Ovary (tissue), 9 donors: ENCODE results near the gene TBCD. TPM values are rescaled to one million over a fixed set of nuclear protein-coding genes. Genes with fewer than 3 reads are reported as not detected.
"Not testable (repeated sequence)": the region's sequence is repeated elsewhere in the genome, so short reads cannot be mapped to it uniquely, and the experiment has no call there.

Experiments
- DNase-seq, 5 donors: peaks; one replicate each; pipeline ENCODE4 v3.0.0-alpha.2; 2019 to 2020
- H3K27ac ChIP-seq, 2 donors: fragments of 200-600 bp; one replicate each; pipeline versions ENCODE4 v1.5.1 to v1.8.0; 2019 to 2022
- H3K27me3 ChIP-seq: fragments of 200-600 bp; one replicate; pipeline ENCODE4 v1.8.0; 2022
- H3K36me3 ChIP-seq: fragments of 200-600 bp; sonication (generic); one replicate; pipeline ENCODE4 v1.5.1; 2019
- H3K4me1 ChIP-seq: one replicate; pipeline ENCODE4 v1.8.1; 2013; ENCODE audit warnings: mild to moderate bottlenecking, moderate library complexity; ENCODE audit not compliant: insufficient read depth
- H3K4me3 ChIP-seq: fragments of 200-600 bp; sonication (generic); one replicate; pipeline ENCODE4 v1.5.1; 2017
- H3K9me3 ChIP-seq, 2 donors: fragments of 200-600 bp in 1 of 2; sonication (generic) in 1 of 2; one replicate each; pipeline versions ENCODE4 v1.5.1 to v1.8.1; 2013 to 2019; ENCODE audit warnings: mild to moderate bottlenecking in 1 of 2, moderate library complexity in 1 of 2
- EP300 ChIP-seq: sonication (generic); formaldehyde crosslinking; IDR thresholded peaks from one replicate; pipeline ENCODE4 v1.6.1; 2017; ENCODE audit warnings: antibody characterized with exemption
- POLR2A ChIP-seq: fragments of 450-650 bp; IDR thresholded peaks from one replicate; pipeline ENCODE4 v1.6.1; 2017; ENCODE audit warnings: antibody characterized with exemption, mild to moderate bottlenecking, moderate library complexity
- WGBS, 3 donors: extraction: QIAGEN DNeasy Blood & Tissue Kit in 1 of 3; methylation state at CpG; one replicate each; pipeline versions ENCODE4 v1.1.5 to v1.1.7; 2013 to 2017; 5-methylcytosine and 5-hydroxymethylcytosine counted together
- intact Hi-C, 4 donors: fragments of 100-400 bp; cut with DNase I; formaldehyde crosslinking; loops; one replicate each; pipeline versions ENCODE4 v1.11.0 to v1.15.1; 2022 to 2023
- polyA plus RNA-seq, 2 donors: library from polyadenylated mRNA; stranded (reverse); fragments of 200-250 nt in 1 of 2; fragments of 350-450 nt in 1 of 2; fragmentation: Illumina TruSeq in 1 of 2; extraction: RNeasy Lipid Tissue Mini Kit (QIAGEN cat#74804) in 1 of 2; gene quantifications; one replicate each; pipeline ENCODE4 v1.2.3, GENCODE V29; 2013 to 2014
- total RNA-seq, 7 donors: library from RNA; depleted of rRNA in 2 of 7; stranded (reverse); fragments of >200 nt in 2 of 7; fragmentation: NEBNext Ultra II Directional in 3 of 7; extraction: Animal tissue kit (Norgen Biotek cat#: 25700) in 3 of 7; gene quantifications; one replicate each; pipeline versions ENCODE4 v1.1.0 to v1.2.4, GENCODE V29; 2016 to 2023
- TF ChIP-seq, protein P1 (sequence below), 3 donors: fragments of 450-650 bp in 2 of 3; fragments of 200-600 bp in 1 of 3; IDR thresholded peaks; one replicate each; pipeline versions ENCODE4 v1.5.1 to v1.8.0; 2016 to 2022; ENCODE audit warnings: antibody characterized with exemption in 3 of 3, mild to moderate bottlenecking in 1 of 3
- donor health status: DM: no; HTN: no; CAD: no; lungs with moderate emphysema.
- donor health status: DM: no; HTN: no; CAD: no.
- donor health status: Bipolar disorder and iron deficiency.
- donor health status: DM: yes; HTN: yes; CAD: no.
- donor health status: DM: no; HTN: no; CAD: no.
- donor health status: DM: yes; HTN: yes; CAD: no.

TBCD gene
- total and polyA plus RNA-seq, 9 donors, result 29.2 to 88.3 (median 59.2) TPM

DNA sequence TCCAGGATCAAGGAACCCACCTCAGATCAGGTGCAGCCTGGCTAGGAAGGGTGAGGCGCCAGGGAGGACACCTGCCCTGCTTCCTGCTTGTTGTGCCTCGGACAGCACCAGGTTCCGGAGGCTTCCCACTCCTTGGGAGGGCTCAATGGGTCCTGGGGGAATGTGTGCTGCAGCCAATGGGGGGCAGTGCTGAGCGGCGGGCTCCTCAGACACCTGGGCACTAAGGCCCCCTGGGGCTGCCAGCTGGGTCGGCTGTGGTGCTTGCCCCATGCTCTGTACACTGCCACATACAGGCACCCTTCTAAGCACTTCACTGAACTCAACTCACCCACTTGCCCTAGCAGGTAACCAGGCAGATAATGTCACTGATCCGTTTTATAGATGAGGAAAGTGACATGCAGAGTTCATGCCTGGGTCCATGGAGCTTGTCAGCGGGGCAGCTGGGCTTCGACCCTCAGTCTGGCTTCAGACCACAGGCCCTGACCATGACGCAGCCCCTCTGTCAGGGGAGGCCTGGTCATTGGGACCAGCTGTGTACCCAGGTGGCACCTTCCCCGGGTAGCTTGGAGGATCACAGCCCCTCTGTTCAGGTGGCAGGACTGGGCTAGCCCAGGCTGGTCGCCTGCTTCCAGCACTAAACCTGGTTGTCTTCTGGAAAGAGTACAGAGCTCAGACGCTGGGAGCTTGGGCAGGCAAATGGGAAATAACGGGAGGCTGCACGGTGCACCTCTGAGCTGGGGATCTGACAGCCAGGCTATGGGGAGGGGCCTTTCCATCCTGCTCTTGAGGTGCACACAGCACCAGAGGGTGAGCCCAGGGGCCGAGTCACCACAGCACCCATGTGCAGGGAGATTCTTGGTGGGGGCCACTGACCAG is 8.3 kb upstream of the TBCD start:
- Histone ChIP-seq H3K36me3 (no peaks in the 10 kb centered on the region), H3K27ac (no peak overlapping the region), H3K9me3 (peaks cover 0 to 8% of the 10 kb centered on the region in 2 donors), H3K4me3 (no peak overlapping the region), H3K27me3 (no peaks in the 10 kb centered on the region), H3K4me1 (no peaks in the 10 kb centered on the region)
- DNase-seq, result no peak
- 90 to 93% (median 92%) methylated on average over 16 of the region's 16 CpGs for WGBS, 3 donors
- TF ChIP-seq EP300 (no peak), POLR2A (no peak)
- TF ChIP-seq, protein P1, sequence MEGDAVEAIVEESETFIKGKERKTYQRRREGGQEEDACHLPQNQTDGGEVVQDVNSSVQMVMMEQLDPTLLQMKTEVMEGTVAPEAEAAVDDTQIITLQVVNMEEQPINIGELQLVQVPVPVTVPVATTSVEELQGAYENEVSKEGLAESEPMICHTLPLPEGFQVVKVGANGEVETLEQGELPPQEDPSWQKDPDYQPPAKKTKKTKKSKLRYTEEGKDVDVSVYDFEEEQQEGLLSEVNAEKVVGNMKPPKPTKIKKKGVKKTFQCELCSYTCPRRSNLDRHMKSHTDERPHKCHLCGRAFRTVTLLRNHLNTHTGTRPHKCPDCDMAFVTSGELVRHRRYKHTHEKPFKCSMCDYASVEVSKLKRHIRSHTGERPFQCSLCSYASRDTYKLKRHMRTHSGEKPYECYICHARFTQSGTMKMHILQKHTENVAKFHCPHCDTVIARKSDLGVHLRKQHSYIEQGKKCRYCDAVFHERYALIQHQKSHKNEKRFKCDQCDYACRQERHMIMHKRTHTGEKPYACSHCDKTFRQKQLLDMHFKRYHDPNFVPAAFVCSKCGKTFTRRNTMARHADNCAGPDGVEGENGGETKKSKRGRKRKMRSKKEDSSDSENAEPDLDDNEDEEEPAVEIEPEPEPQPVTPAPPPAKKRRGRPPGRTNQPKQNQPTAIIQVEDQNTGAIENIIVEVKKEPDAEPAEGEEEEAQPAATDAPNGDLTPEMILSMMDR (IDR thresholded peaks at IDR 0.05), result no peak
- intact Hi-C loops, result no loop called here

DNA sequence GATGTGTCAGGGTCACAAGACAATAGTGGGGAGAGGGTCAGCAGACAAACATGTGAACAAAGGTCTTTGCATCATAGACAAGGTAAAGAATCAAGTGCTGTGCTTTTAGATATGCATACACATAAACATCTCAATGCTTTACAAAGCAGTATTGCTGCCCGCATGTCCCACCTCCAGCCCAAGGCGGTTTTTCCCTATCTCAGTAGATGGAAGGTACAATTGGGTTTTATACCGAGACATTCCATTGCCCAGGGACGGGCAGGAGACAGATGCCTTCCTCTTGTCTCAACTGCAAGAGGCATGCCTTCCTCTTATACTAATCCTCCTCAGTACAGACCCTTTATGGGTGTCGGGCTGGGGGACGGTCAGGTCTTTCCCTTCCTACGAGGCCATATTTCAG is 7.1 kb upstream of the TBCD start:
- H3K27ac ChIP-seq, H3K27me3 ChIP-seq, H3K36me3 ChIP-seq, H3K4me3 ChIP-seq, H3K9me3 ChIP-seq, intact Hi-C loops, DNase-seq, H3K4me1 ChIP-seq: not testable (repeated sequence)
- WGBS, 3 donors, result 66 to 83% (median 78%) methylated on average over 7 of the region's 7 CpGs

DNA sequence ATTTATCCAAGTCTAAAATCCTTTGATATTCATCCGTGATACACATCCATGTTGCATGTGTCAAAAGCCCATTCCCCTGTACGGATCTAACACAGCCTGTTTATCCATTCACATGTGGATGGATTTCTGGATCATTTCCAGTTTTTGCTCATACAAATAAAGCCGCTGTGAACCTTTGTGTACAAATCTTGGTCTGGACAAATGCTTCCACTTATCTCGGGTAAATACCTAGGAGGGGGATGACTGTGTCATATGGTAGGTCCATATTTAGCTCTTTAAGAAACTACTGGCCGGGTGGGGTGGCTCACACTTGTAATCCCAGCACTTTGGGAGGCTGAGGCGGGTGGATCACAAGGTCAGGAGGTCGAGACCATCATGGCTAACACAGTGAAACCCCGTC is 6.3 kb upstream of the TBCD start:
- no peak overlapping the region for H3K4me3 ChIP-seq
- no peaks in the 10 kb centered on the region for H3K36me3 ChIP-seq
- H3K9me3 ChIP-seq, result peaks cover 0 to 8% of the 10 kb centered on the region in 2 donors
- intact Hi-C loops, result no loop called here
- H3K27me3 ChIP-seq, result no peaks in the 10 kb centered on the region
- DNase-seq, result no peak
- H3K27ac ChIP-seq, result no peak overlapping the region
- 86 to 88% (median 87%) methylated on average over 8 of the region's 8 CpGs for WGBS, 3 donors
- H3K4me1 ChIP-seq, result peaks cover 2% of the 10 kb centered on the region
- TF ChIP-seq POLR2A (no peak), EP300 (no peak)
- TF ChIP-seq, protein P1 (IDR thresholded peaks at IDR 0.05), result no peak

DNA sequence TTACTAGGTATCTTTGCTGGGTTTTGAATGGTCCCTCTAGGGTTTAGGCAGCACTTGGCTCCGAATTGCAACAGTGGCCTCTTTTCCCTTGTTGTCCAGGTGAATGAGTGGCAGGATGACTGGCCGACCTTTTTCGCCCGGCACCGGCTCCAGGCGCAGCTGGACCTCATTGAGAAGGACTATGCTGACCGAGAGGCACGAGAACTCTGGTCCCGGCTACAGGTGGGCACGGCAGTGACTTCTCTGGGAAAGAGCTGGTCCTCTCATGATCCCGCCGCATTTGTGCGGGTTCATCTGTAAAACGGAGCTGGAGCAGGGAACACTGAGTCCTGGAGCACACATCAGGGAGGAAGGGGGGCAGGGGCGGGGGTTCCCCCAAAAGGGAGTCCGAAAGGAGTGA is 3.1 kb upstream of the TBCD start:
- Histone ChIP-seq H3K27ac (no peak overlapping the region), H3K4me1 (peaks cover 7% of the 10 kb centered on the region), H3K27me3 (no peaks in the 10 kb centered on the region), H3K4me3 (no peak overlapping the region), H3K9me3 (no peaks in the 10 kb centered on the region), H3K36me3 (no peaks in the 10 kb centered on the region)
- intact Hi-C loops, result no loop called here
- WGBS, 3 donors, result 96 to 98% (median 96%) methylated on average over 16 of the region's 16 CpGs
- TF ChIP-seq EP300 (no peak), POLR2A (no peak)
- TF ChIP-seq, protein P1 (IDR thresholded peaks at IDR 0.05), result no peak
- peak in 1 of 5 donors; percentile 38 for DNase-seq

DNA sequence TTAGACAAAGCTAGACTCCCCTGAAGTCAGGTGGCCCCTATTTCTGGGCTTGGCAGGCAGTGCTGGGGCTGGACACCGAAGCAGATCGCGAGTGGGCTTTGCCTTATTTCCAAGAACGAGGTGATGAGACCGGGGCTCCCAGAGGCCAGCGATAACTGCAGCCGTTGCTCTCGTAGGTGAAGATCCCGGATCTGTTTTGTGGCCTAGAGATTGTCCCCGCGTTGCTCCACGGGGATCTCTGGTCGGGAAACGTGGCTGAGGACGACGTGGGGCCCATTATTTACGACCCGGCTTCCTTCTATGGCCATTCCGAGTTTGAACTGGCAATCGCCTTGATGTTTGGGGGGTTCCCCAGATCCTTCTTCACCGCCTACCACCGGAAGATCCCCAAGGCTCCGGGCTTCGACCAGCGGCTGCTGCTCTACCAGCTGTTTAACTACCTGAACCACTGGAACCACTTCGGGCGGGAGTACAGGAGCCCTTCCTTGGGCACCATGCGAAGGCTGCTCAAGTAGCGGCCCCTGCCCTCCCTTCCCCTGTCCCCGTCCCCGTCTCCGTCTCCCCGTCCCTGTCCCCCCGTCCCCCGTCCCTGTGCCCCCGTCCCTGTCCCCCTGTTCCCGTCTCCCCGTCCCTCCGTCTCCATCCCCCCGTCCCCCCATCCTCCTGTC is 1.5 kb upstream of the TBCD start:
- peak in 4 of 5 donors; percentile 41 to 62 (median 56) for DNase-seq
- Histone ChIP-seq H3K9me3 (no peaks in the 10 kb centered on the region), H3K36me3 (no peaks in the 10 kb centered on the region), H3K4me1 (peaks cover 10% of the 10 kb centered on the region), H3K4me3 (no peak overlapping the region), H3K27ac (no peak overlapping the region), H3K27me3 (no peaks in the 10 kb centered on the region)
- 69 to 80% (median 72%) methylated on average over 40 of the region's 40 CpGs for WGBS, 3 donors
- intact Hi-C loops, result no loop called here
- no peak for TF ChIP-seq EP300
- TF ChIP-seq POLR2A, result no peak
- TF ChIP-seq, protein P1 (IDR thresholded peaks at IDR 0.05), result no peak
